ENCODE measurements around the gene ZFP36L1.

ZFP36L1 gene

GRCh38 chr14:68739701-68740100 lies 53.2 kb downstream of the ZFP36L1 start:
- no peaks in the 10 kb centered on the region for H3K9me3 ChIP-seq (ENCODE audit: insufficient read depth, low read length, severe bottlenecking)
- H3K79me2 ChIP-seq (ENCODE audit: insufficient read depth, low read length): no peaks in the 10 kb centered on the region
- H4K20me1 ChIP-seq (ENCODE audit: insufficient read depth, low read length): no peaks in the 10 kb centered on the region
- H3K27ac ChIP-seq (ENCODE audit: low read length): no peak overlapping the region
- no peak for ATAC-seq (ENCODE audit: insufficient read depth, low read depth)
- TF ChIP-seq EZH2 (IDR thresholded peaks at IDR 0.05; ENCODE audit: borderline replicate concordance, low read depth, low read length, severe bottlenecking) (no peak), CTCF (IDR thresholded peaks at IDR 0.05; ENCODE audit: borderline replicate concordance, extremely low read depth, low read length, poor library complexity, severe bottlenecking) (no peak)
- H3K4me1 ChIP-seq (ENCODE audit: insufficient read depth, low read length): peaks cover under 1% of the 10 kb centered on the region; the same call in 1 of the 2 replicates
- H3K9ac ChIP-seq (ENCODE audit: low read depth, low read length): no peak overlapping the region
- H2AFZ ChIP-seq (ENCODE audit: low read depth, low read length): no peak overlapping the region
- no peak overlapping the region for H3K4me2 ChIP-seq (ENCODE audit: insufficient read depth, low read length)
- H3K36me3 ChIP-seq (ENCODE audit: insufficient read depth, low read length): no peaks in the 10 kb centered on the region
- no peak for DNase-seq
- H3K4me3 ChIP-seq (ENCODE audit: low read depth in 1 of 2, low read length in 2 of 2): no peak overlapping the region
- H3K27me3 ChIP-seq (ENCODE audit: insufficient read depth, low read length, poor library complexity): no peaks in the 10 kb centered on the region

GRCh38 chr14:68738559-68738958 lies 54.3 kb downstream of the ZFP36L1 start:
- no peak overlapping the region for H3K4me2 ChIP-seq (ENCODE audit: insufficient read depth, low read length)
- no peak overlapping the region for H2AFZ ChIP-seq (ENCODE audit: low read depth, low read length)
- H3K36me3 ChIP-seq (ENCODE audit: insufficient read depth, low read length): no peaks in the 10 kb centered on the region
- no peaks in the 10 kb centered on the region for H3K27me3 ChIP-seq (ENCODE audit: insufficient read depth, low read length, poor library complexity)
- no peak overlapping the region for H3K27ac ChIP-seq (ENCODE audit: low read length)
- no peak overlapping the region for H3K9ac ChIP-seq (ENCODE audit: low read depth, low read length)
- no peak for TF ChIP-seq CTCF (IDR thresholded peaks at IDR 0.05; ENCODE audit: borderline replicate concordance, extremely low read depth, low read length, poor library complexity, severe bottlenecking)
- TF ChIP-seq EZH2 (IDR thresholded peaks at IDR 0.05; ENCODE audit: borderline replicate concordance, low read depth, low read length, severe bottlenecking): no peak
- no peaks in the 10 kb centered on the region for H3K79me2 ChIP-seq (ENCODE audit: insufficient read depth, low read length)
- no peak overlapping the region for H3K4me3 ChIP-seq (ENCODE audit: low read depth in 1 of 2, low read length in 2 of 2)
- DNase-seq (no peak), ATAC-seq (ENCODE audit: insufficient read depth, low read depth) (no peak)
- H3K9me3 ChIP-seq (ENCODE audit: insufficient read depth, low read length, severe bottlenecking): no peaks in the 10 kb centered on the region
- H4K20me1 ChIP-seq (ENCODE audit: insufficient read depth, low read length): no peaks in the 10 kb centered on the region
- H3K4me1 ChIP-seq (ENCODE audit: insufficient read depth, low read length): peaks cover 7% of the 10 kb centered on the region; the same call in 1 of the 2 replicates
